Renal pelvis (tissue), 4 donors: Measurements from ENCODE around the gene FAAP100. TPM values are rescaled to one million over a fixed set of nuclear protein-coding genes. Genes with fewer than 3 reads are reported as not detected.
"Not testable (repeated sequence)": the region's sequence is repeated elsewhere in the genome, so short reads cannot be mapped to it uniquely, and the experiment has no call there.

Experiments used
- DNase-seq: peaks from one replicate; pipeline ENCODE4 v3.0.0-alpha.2; 2013
- polyA plus RNA-seq, 3 donors: library from polyadenylated mRNA; unstranded; fragments of 120-200 nt; gene quantifications; one replicate each; pipeline ENCODE4 v1.2.1, GENCODE V29; 2013; ENCODE audit not compliant: insufficient read length in 3 of 3

Gene FAAP100
- polyA plus RNA-seq, 3 donors, result 27.1 to 40.7 (median 30.0) TPM

GRCh38 chr17:81539961-81540675 lies 12.0 kb downstream of the FAAP100 start:
- no peak for DNase-seq

DNA sequence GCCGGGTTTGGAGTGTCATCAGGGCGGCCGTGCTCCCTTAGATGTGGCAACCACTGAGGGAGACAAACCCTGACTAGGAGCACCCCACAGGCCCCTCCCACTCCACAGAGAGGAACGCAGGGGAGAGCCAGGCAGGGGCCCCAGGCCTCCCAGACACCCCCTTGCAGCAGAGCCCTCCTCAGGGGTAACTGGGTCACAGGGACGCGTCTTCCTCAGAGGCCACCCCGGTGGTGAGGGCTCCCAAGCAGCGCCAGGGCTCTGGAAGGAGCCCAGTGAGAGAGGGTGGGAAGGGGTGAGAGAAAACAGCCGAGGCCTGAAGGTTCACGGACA lies 12.6 kb downstream of the FAAP100 start:
- no peak for DNase-seq

DNA sequence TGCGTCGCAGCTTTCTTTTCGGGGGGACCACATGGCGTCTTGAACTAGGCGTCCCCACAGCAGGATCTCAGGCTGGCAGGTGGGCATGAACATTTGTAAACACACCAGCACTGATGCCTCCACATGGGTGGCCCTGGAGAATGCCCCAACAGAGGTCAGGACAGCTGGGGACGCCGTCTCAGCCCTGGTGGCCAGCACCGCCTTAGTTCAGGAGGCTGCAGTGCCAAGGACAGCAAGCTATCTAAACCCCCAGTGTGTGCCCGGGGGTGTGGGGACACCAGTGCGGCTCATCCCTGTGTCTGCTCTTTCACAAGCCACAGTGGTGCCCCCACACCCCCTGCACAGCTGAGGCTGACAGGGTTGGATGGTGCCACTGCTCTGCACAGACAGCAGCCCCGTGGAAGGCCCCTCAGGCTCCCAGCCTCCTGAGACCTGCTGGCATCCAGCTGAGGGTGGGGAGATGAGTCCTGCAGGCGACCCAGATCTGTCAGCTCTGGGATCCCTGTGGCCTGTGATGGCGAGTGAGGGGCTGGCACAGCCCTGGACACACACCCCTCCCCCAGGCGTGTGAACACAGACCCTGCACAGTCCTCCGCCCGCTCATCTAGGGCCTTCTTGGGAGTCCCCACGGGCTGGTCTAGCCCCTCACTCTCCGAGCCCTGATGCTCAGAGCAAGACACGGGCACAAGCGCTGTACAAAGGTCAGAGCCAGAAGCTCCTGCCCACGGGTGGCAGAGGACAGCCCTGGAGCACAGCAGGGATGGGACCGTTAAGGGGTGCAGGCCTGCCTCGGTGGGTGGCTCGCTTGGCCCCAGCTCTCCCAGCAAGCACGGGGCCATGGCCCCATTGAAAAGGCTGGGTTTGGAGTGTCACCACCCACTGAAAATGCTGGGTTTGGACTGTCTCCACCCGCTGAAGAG lies 13.2 kb downstream of the FAAP100 start:
- DNase-seq, result no peak

DNA sequence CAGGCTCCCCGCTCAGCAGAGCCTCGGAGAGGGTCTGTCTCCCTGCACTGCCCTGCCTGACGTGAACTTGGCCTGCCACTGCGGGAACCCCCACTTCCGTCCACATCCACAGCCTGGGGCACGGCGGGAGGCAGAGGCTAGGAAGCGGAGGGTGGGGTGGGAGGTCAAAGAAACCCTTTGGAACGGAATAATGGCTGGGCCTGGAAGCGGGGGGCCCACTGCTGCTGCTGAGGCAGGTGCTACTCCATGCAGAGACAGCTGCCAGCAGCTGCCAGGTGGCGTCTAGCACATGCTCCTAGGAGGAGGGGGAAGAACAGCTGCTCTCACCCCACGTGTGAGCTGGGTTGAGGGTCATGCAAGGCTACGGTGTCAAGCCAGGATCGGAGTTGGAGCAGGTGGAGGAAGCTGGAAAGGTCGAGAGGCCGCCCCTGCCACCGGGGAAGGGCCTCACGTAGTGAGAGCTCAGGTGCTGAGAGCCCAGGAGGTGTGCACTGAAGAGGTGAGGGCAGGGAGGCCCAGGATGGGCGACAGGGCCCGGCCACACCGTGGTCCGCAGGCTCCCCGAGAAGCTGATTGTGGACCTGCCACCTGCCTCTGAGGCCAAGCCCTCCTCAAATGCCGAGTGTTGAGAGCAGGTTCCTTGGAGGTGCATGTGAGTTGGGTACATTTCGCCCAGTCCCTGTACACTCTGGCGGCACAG lies 14.1 kb downstream of the FAAP100 start:
- DNase-seq, result no peak

DNA sequence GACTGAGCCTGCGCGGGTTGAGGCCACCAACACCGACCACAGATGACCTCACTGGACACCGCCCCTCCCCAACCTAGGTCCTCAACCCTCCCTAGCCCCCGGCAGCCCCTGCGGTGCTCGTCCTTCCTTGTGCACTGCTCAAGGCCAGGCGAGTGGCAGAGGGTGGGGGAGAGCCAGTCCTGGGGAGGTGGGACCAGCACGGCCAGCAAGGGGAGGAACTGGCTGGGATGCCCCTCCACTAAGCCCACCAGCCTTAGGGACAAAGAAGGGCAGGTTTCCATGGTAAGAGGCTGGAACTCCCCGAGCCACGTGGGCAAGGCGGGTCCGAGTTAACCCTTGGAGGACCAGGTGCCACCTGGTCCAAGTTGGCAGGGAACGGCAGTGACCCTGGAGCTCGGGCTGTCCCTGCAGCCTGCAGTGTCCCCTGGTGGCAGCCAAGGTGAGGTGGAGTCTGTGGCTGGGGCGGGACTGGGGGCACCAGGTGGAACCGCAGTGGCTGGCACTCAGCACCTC lies 14.8 kb downstream of the FAAP100 start:
- DNase-seq, result no peak

DNA sequence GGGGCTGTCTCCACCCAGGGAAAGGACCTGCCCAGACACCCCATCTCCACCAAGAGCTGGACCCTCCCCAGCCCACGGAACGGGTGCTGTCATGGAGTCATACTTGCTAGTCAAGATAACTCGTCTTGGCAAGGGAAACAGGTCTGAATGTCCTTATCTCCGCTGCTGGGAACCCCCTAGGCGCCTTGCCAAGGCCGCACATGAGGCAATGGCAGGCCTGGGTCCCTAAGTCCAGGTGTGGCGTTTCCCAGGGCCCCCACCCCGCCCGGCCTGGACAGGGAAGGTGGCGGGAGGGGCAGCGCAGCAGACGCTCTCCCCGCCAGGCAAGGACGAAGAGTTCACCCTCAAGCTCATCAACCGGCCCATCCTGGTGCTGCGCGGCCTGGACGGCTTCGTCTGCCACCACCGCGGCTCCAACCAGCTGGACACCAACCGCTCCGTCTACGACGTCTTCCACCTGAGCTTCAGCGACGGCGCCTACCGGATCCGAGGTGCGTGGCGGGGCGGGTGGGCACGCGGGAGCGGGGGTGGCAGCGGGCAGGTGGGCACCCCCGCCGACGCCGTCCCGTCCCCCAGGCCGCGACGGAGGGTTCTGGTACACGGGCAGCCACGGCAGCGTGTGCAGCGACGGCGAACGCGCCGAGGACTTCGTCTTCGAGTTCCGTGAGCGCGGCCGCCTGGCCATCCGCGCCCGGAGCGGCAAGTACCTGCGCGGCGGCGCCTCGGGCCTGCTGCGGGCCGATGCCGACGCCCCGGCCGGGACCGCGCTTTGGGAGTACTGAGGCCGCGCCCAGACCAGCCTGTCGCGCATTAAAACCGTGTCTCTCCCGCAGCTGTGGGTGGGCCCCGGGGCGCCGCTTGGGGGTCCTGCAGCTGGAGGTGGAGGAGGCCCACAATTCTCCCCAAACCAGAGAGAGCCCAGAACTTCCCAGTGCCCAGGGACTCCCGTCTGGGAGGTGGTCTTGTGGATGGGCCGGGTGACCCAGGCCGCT lies 15.6 kb downstream of the FAAP100 start:
- DNase-seq, result no peak

DNA sequence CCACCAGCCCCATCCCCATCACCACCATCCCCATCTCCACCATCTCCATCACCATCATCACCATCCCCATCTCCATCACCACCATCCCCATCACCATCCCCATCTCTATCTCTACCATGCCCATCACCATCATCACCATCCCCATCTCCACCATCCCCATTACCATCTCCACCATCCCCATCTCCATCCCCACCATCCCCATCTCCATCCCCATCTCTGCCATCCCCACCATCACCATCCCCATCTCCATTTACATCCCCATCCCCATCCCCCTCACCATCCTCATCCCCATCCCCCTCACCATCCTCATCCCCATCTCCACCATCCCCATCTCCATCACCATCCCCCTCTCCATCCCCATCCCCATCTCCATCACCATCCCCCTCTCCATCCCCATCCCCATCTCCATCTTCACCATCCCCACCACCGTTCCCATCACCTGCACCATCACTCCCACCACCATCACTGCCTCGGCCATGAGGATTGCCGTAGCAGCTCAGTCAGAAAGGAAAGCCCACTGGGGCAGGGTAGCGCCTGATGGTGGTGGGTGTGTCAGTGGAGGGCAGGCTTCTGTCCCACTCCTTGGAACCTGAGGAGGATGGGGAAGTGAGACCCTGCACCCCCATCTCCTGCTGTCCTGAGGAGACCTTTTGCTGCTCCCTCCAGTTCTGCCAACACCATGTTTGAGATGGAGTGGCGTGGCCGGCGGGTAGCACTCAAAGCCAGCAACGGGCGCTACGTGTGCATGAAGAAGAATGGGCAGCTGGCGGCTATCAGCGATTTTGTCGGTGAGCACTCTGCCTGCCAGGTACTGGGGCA lies 16.5 kb downstream of the FAAP100 start:
- DNase-seq, result no peak

- no peak for DNase-seq
These were observed 17.2 kb downstream of the FAAP100 start for GRCh38 chr17:81535007-81535328.

DNA sequence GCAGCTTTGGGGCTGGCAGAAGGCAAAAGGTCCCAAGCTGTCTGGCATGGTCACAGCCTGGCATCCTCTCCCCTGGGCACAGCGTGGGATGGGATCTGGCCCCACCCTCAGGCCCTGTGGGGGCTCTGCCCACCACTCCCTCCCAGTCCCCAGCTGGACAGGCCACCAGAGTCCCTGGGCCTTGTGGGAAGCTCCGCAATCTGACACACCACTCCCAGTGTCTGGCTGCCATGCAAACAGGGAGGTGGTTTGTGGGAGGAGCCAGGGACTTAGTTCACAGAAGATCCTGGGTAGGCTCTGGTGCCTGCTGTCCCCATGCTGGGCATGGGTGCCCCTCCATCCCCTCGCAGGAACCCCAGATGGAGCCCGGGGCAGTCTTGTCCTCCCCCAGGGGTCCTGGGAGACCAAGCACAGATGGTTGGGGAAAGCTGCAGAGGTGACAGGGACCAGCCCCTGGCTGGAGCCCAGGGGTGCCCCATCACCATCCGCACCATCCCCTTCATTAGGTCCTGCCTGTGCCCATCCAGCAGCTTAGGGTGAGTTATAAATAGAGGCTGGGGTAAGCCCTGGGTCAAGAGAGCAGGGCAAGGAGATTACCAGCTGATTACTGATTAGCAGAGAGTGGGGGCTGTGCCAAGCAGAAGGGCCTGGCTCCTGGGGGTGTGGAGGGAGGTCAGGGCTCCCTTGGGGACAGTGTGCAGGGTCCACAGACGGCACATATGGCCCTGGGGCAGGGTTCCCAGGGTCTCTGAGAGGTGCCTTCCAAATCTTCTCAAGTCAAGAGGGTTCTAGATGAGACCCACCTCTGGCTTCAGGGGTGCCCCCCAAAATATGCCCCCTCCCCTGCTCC lies 17.8 kb downstream of the FAAP100 start:
- no peak for DNase-seq

- no peak for DNase-seq
These were observed 18.6 kb downstream of the FAAP100 start for GRCh38 chr17:81533339-81534141.

DNA sequence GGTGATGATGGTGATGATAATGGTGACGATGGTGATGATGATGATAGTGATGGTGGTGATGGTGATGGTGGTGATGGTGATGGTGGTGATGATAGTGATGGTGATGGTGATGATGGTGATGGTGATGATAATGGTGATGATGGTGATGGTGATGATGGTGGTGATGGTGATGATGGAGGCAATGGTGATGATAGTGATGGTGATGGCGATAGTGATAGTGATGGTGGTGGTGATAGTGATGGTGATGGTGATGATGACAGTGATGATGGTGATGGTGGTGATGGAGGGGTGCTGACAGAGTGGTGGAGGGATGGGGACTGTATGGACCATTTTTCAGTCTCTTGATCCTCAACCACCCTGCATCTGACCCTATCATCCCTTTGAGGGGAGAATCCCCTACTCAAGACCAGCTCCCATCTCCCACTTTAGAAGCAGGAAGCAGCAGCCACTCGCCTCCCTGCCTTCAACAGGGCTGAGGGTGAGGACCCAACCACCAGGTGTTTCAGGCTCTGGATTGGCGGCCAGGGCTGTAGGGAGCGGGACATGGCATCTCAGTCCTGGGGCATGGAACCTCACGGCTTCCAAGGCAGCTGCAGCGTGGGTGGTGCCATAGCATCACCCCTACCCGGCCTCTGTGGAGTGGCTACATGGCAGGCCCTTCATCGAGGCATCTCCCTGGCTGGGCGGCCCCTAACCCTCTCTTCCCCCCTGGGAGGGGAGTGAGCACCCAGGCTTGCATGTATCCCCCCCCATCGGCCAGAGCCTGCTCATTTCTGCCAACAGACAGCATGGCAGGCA lies 19.5 kb downstream of the FAAP100 start:
- no peak for DNase-seq

DNA sequence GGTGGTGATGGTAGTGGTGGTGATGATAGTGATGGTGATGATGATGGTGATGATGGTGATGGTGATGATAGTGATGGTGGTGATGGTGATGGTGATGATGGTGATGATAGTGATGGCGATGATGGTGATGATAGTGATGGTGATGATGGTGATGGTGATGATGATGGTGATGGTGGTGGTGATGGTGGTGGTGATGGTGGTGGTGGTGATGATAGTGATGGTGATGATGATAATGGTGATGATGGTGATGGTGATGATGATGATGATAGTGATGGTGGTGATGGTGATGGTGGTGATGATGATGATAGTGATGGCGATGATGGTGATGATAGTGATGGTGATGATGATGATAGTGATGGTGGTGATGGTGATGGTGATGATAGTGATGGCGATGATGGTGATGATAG lies 20.2 kb downstream of the FAAP100 start:
- DNase-seq, result not testable (repeated sequence)

- not testable (repeated sequence) for DNase-seq
These were observed 21.1 kb downstream of the FAAP100 start for GRCh38 chr17:81531013-81531412.

DNA sequence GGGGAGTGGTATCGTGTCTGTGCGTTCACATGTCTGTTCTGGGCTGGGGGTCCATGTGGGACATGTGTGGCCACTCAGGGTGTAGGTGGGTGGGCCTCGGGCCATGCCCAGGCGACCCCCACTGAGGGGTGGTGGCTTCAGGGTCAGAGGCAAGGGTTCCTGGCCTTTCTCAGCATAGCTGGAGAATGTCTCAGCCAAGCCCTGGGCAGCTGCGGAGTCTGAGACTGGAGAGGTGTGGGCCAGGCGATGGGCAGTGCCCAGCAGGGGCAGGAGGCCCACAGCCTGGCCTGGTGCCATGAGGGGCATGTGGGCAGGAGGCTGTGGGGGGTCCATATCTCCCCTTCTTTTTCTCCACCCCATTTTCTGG lies 22.7 kb downstream of the FAAP100 start:
- DNase-seq, result no peak

DNA sequence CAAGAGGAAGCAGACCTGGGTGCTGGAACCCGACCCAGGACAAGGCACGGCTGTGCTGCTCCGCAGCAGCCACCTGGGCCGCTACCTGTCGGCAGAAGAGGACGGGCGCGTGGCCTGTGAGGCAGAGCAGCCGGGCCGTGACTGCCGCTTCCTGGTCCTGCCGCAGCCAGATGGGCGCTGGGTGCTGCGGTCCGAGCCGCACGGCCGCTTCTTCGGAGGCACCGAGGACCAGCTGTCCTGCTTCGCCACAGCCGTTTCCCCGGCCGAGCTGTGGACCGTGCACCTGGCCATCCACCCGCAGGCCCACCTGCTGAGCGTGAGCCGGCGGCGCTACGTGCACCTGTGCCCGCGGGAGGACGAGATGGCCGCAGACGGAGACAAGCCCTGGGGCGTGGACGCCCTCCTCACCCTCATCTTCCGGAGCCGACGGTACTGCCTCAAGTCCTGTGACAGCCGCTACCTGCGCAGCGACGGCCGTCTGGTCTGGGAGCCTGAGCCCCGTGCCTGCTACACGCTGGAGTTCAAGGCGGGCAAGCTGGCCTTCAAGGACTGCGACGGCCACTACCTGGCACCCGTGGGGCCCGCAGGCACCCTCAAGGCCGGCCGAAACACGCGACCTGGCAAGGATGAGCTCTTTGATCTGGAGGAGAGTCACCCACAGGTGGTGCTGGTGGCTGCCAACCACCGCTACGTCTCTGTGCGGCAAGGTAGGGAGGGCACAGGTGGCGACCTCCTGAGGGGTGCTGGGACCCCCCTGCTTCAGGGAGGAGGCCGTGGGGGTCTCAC lies 23.3 kb downstream of the FAAP100 start:
- DNase-seq, result no peak

DNA sequence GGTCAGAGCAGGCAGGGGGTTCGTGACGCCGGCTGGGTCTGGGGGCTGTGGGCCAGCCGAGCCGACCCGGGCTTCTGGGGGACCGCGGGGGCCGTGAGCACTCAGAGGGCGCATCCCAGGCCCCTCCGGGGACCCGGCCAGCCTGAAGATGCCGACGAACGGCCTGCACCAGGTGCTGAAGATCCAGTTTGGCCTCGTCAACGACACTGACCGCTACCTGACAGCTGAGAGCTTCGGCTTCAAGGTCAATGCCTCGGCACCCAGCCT lies 23.8 kb downstream of the FAAP100 start:
- no peak for DNase-seq
